Measurements from ENCODE around the gene PCCA. TPM values are rescaled to one million over a fixed set of nuclear protein-coding genes. Genes with fewer than 3 reads are reported as not detected.

The PCCA gene
- total RNA-seq, 2 donors from 2014 or later = 52.7 to 66.4 TPM

- DNase-seq (ENCODE audit: low spot score) = no peak
- no peaks in the 10 kb centered on the region for H3K4me1 ChIP-seq (replicated peaks)
- WGBS = 65% methylated on average over 27 of the region's 27 CpGs
- peak overlapping the region in 1 of 2 donors; percentile 8 for H3K27ac ChIP-seq
- H3K36me3 ChIP-seq = no peaks in the 10 kb centered on the region
- no peaks in the 10 kb centered on the region for H3K9me3 ChIP-seq
- no peaks in the 10 kb centered on the region for H3K27me3 ChIP-seq (replicated peaks; ENCODE audit: insufficient read depth)
- intact Hi-C loops (cut with DNase I) = no loop called here
- TF ChIP-seq POLR2A (IDR thresholded peaks at IDR 0.05) = no peak
- no peak for TF ChIP-seq POLR2AphosphoS5 (IDR thresholded peaks at IDR 0.05)
- TF ChIP-seq CTCF (IDR thresholded peaks at IDR 0.05) = no peak
- H3K4me3 ChIP-seq = no peak overlapping the region
These were observed 437.6 kb downstream of the PCCA start for GRCh38 chr13:100526318-100527000.

- H3K9me3 ChIP-seq = no peaks in the 10 kb centered on the region
- no peak overlapping the region for H3K4me3 ChIP-seq
- no peak overlapping the region for H3K27ac ChIP-seq
- H3K36me3 ChIP-seq = no peaks in the 10 kb centered on the region
- WGBS = 77% methylated on average over 9 of the region's 9 CpGs
- H3K27me3 ChIP-seq (replicated peaks; ENCODE audit: insufficient read depth) = no peaks in the 10 kb centered on the region
- intact Hi-C loops (cut with DNase I) = no loop called here
- no peaks in the 10 kb centered on the region for H3K4me1 ChIP-seq (replicated peaks)
- DNase-seq (ENCODE audit: low spot score) = no peak
- TF ChIP-seq CTCF (IDR thresholded peaks at IDR 0.05) (no peak), POLR2AphosphoS5 (IDR thresholded peaks at IDR 0.05) (no peak), POLR2A (IDR thresholded peaks at IDR 0.05) (no peak)
These were observed 438.8 kb downstream of the PCCA start for GRCh38 chr13:100527644-100528043.

- Histone ChIP-seq H3K27me3 (replicated peaks; ENCODE audit: insufficient read depth) (no peaks in the 10 kb centered on the region), H3K4me1 (replicated peaks) (no peaks in the 10 kb centered on the region), H3K36me3 (no peaks in the 10 kb centered on the region), H3K4me3 (no peak overlapping the region), H3K27ac (no peak overlapping the region), H3K9me3 (no peaks in the 10 kb centered on the region)
- TF ChIP-seq CTCF (IDR thresholded peaks at IDR 0.05) = no peak
- TF ChIP-seq POLR2AphosphoS5 (IDR thresholded peaks at IDR 0.05) = no peak
- no peak for TF ChIP-seq POLR2A (IDR thresholded peaks at IDR 0.05)
- no peak for DNase-seq (ENCODE audit: low spot score)
- intact Hi-C loops (cut with DNase I) = no loop called here
- 87% methylated on average over 9 of the region's 9 CpGs for WGBS
These were observed 439.5 kb downstream of the PCCA start for GRCh38 chr13:100528353-100528752.

GRCh38 chr13:100528820-100529219 lies 439.9 kb downstream of the PCCA start:
- H3K4me1 ChIP-seq (replicated peaks) = no peaks in the 10 kb centered on the region
- TF ChIP-seq CTCF (IDR thresholded peaks at IDR 0.05) (no peak), POLR2AphosphoS5 (IDR thresholded peaks at IDR 0.05) (no peak), POLR2A (IDR thresholded peaks at IDR 0.05) (no peak)
- intact Hi-C loops (cut with DNase I) = no loop called here
- no peaks in the 10 kb centered on the region for H3K36me3 ChIP-seq
- 91% methylated on average over 11 of the region's 11 CpGs for WGBS
- no peak overlapping the region for H3K27ac ChIP-seq
- no peak overlapping the region for H3K4me3 ChIP-seq
- no peak for DNase-seq (ENCODE audit: low spot score)
- H3K9me3 ChIP-seq = no peaks in the 10 kb centered on the region
- H3K27me3 ChIP-seq (replicated peaks; ENCODE audit: insufficient read depth) = no peaks in the 10 kb centered on the region

GRCh38 chr13:100529666-100530377 lies 440.9 kb downstream of the PCCA start:
- Histone ChIP-seq H3K9me3 (no peaks in the 10 kb centered on the region), H3K27ac (no peak overlapping the region), H3K27me3 (replicated peaks; ENCODE audit: insufficient read depth) (no peaks in the 10 kb centered on the region), H3K4me3 (no peak overlapping the region), H3K36me3 (no peaks in the 10 kb centered on the region), H3K4me1 (replicated peaks) (no peaks in the 10 kb centered on the region)
- intact Hi-C loops (cut with DNase I) = no loop called here
- TF ChIP-seq POLR2A (IDR thresholded peaks at IDR 0.05) (no peak), CTCF (IDR thresholded peaks at IDR 0.05) (no peak), POLR2AphosphoS5 (IDR thresholded peaks at IDR 0.05) (no peak)
- DNase-seq (ENCODE audit: low spot score) = no peak
- 93% methylated on average over 15 of the region's 15 CpGs for WGBS

Data from prostate gland (tissue), 2 donors.